Calu3 (cell line): ENCODE measurements around the gene SSPN. TPM values are rescaled to one million over a fixed set of nuclear protein-coding genes. Genes with fewer than 3 reads are reported as not detected.
A peak's percentile ranks its signal among the peaks of the same experiment; 100 is the strongest.

Experiments
- BruUV-seq: library from RNA; stranded (reverse); fragments of 400-500 nt; replicated peaks from 2 replicates; lab custom pipeline; 2021; lab: Mats Ljungman, UMichigan
- CTCF ChIA-PET: fragments of 300-600 bp; sonication (Branson Sonifier 250); formaldehyde crosslinking; loops from one replicate; lab custom pipeline; 2022; ENCODE audit warnings: antibody characterized with exemption; lab: Charles Lee
- DNase-seq: peaks from one replicate; pipeline ENCODE4 v3.0.0; 2022
- H3K27ac Mint-ChIP-seq: one replicate; pipeline ENCODE4 v1.8.0; 2022; ENCODE audit warnings: mixed read lengths; ENCODE audit not compliant: unreplicated experiment
- H3K27me3 Mint-ChIP-seq: one replicate; pipeline ENCODE4 v1.8.0; 2022; ENCODE audit warnings: mixed read lengths; ENCODE audit not compliant: unreplicated experiment
- H3K36me3 Mint-ChIP-seq: one replicate; pipeline ENCODE4 v1.8.0; 2022; ENCODE audit warnings: mild to moderate bottlenecking, moderate library complexity, mixed read lengths; ENCODE audit not compliant: insufficient read depth, unreplicated experiment
- H3K4me1 Mint-ChIP-seq: one replicate; pipeline ENCODE4 v1.8.0; 2022; ENCODE audit warnings: mild to moderate bottlenecking, low read depth, mixed read lengths; ENCODE audit not compliant: unreplicated experiment
- H3K4me3 Mint-ChIP-seq: one replicate; pipeline ENCODE4 v1.8.0; 2022; ENCODE audit warnings: mild to moderate bottlenecking, low read depth, moderate library complexity, mixed read lengths; ENCODE audit not compliant: unreplicated experiment
- H3K9me3 Mint-ChIP-seq: one replicate; pipeline ENCODE4 v1.8.0; 2022; ENCODE audit warnings: low read depth, mixed read lengths; ENCODE audit not compliant: unreplicated experiment
- intact Hi-C: fragments of 100-400 bp; cut with micrococcal nuclease; formaldehyde crosslinking; loops from one replicate; pipeline ENCODE4 v1.10.0; 2022; ENCODE audit not compliant: unreplicated experiment
- total RNA-seq: library from RNA; stranded (reverse); gene quantifications from 2 replicates; pipeline ENCODE4 v1.2.3, GENCODE V29; 2022
- TF ChIP-seq, protein P1 (sequence below): fragments of 200-600 bp; IDR thresholded peaks from one replicate; pipeline ENCODE4 v1.8.0; 2022; ENCODE audit warnings: antibody characterized with exemption; ENCODE audit not compliant: unreplicated experiment

SSPN gene
- total RNA-seq, 1 experiment from 2014 or later: 8.9 TPM

DNA sequence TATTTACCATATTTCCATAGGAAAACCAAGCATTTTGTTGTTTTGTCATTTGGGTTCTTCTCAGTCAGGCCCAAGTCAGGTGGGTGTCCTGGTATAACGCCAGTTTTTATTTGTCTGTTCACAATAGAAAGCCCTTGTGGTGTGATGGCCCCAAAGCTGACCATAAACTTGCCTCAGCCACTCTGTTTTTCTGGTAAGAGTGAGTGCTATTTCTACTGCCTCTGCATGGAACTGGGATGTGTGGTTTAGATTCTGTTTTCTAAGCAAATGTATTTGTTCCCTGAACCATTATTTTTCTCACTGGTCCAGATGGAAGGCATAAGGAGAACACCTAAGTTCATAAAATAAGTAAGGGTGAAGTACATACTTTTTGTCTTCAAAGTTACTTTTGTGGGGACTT is 1.8 kb upstream of the SSPN start:
- Mint-ChIP-seq H3K4me3 (no peak overlapping the region), H3K27ac (no peak overlapping the region), H3K9me3 (no peaks in the 10 kb centered on the region), H3K36me3 (peaks cover 11% of the 10 kb centered on the region), H3K27me3 (no peaks in the 10 kb centered on the region), H3K4me1 (peaks cover 9% of the 10 kb centered on the region)
- intact Hi-C loops: no loop called here
- DNase-seq: no peak
- CTCF ChIA-PET: no interaction called here
- TF ChIP-seq, protein P1, sequence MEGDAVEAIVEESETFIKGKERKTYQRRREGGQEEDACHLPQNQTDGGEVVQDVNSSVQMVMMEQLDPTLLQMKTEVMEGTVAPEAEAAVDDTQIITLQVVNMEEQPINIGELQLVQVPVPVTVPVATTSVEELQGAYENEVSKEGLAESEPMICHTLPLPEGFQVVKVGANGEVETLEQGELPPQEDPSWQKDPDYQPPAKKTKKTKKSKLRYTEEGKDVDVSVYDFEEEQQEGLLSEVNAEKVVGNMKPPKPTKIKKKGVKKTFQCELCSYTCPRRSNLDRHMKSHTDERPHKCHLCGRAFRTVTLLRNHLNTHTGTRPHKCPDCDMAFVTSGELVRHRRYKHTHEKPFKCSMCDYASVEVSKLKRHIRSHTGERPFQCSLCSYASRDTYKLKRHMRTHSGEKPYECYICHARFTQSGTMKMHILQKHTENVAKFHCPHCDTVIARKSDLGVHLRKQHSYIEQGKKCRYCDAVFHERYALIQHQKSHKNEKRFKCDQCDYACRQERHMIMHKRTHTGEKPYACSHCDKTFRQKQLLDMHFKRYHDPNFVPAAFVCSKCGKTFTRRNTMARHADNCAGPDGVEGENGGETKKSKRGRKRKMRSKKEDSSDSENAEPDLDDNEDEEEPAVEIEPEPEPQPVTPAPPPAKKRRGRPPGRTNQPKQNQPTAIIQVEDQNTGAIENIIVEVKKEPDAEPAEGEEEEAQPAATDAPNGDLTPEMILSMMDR: no peak
- BruUV-seq: no TSS peak

DNA sequence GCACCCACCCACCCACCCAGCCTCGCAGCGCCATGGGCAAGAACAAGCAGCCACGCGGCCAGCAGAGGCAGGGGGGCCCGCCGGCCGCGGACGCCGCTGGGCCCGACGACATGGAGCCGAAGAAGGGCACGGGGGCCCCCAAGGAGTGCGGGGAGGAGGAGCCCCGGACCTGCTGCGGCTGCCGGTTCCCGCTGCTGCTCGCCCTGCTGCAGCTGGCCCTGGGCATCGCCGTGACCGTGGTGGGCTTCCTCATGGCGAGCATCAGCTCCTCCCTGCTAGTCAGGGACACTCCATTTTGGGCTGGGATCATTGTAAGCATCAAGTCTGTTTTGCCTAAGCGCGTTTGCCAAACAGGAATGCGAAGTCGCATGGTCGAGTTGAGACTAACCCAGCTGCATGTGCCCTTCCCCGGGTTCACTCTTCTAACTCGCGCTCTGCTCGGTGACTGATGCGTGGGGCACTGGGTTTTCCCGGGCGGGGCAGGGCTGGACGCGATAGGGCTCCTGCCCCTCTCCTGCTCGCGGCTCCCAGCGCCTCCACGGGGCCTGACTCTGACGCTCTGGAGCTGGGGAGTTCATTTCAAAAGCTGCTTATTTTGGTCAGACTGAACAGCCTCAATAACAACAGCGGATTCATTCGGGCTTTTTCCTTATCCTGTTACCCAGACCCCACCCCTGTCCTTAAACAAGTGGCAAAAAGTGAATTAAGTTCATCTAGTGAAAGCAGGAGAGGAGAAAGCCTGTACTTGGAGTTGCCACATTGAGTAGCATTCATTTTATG is 458 bp downstream of the SSPN start:
- no TSS peak for BruUV-seq
- Mint-ChIP-seq H3K27me3 (no peaks in the 10 kb centered on the region), H3K36me3 (peaks cover 11% of the 10 kb centered on the region), H3K9me3 (no peaks in the 10 kb centered on the region), H3K4me1 (peaks cover 16% of the 10 kb centered on the region), H3K27ac (peak overlapping the region; percentile 71), H3K4me3 (peak overlapping the region; percentile 88)
- DNase-seq: peak; percentile 30
- intact Hi-C loops: no loop called here
- TF ChIP-seq, protein P1: no peak
- CTCF ChIA-PET: interaction anchor here (0.7 to 1.3 kb wide), 4 partner anchors 9 to 78 kb away, joined by 3 to 4 read pairs (median 3); no protein-coding TSS in a partner anchor

DNA sequence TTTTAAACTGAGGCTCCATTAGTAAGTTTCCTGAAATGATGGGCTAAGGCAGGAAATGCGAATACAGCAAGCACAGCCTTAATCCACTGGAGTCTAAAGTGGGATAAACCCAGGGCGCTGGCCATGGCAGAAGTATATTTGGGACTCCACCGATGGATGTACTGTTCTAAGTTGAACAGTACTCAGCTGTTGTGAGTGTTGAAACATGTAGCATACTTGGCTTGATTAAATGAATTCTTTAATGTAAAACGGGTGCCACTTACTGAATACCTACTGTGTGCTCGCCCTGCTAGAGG is 996 bp downstream of the SSPN start:
- no peak for DNase-seq
- Mint-ChIP-seq H3K27ac (no peak overlapping the region), H3K4me1 (peaks cover 16% of the 10 kb centered on the region), H3K27me3 (no peaks in the 10 kb centered on the region), H3K4me3 (peak overlapping the region; percentile 88), H3K9me3 (no peaks in the 10 kb centered on the region), H3K36me3 (peaks cover 11% of the 10 kb centered on the region)
- intact Hi-C loops: no loop called here
- BruUV-seq: TSS peak; percentile 58
- TF ChIP-seq, protein P1: no peak
- CTCF ChIA-PET: interaction anchor here (1.0 kb wide), 1 partner anchor 78 kb away, joined by 4 read pairs; no protein-coding TSS in a partner anchor

DNA sequence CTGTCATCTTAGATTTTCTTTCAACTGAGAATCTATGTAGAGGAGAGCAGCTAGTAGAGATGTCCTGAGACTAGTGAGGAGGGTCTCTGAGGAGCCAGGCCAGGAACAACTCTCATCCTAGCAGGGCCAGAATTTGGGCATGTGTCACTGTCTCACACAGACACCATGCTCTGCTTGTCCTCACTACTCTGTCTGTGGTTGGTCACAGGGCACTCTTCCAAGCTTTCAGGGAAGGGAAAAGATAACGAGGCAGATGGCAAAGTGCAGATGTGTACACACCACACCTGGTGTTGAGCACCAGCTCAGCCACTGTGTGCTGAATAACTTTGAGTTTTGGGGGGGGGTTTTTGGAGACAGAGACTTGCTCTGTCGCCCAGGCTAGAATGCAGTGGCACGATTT is 2.5 kb downstream of the SSPN start:
- no TSS peak for BruUV-seq
- DNase-seq: no peak
- no peaks in the 10 kb centered on the region for H3K9me3 Mint-ChIP-seq
- peaks cover 11% of the 10 kb centered on the region for H3K36me3 Mint-ChIP-seq
- CTCF ChIA-PET: interaction anchor here (0.7 kb wide), 1 partner anchor 388 kb away, joined by 3 read pairs; no protein-coding TSS in a partner anchor
- H3K27ac Mint-ChIP-seq: no peak overlapping the region
- TF ChIP-seq, protein P1: no peak
- H3K4me1 Mint-ChIP-seq: peaks cover 16% of the 10 kb centered on the region
- no peak overlapping the region for H3K4me3 Mint-ChIP-seq
- H3K27me3 Mint-ChIP-seq: no peaks in the 10 kb centered on the region
- intact Hi-C loops: no loop called here
